DMS 273 (cell line): Measurements from ENCODE around the gene TRAF1.
"Not testable (repeated sequence)": the region's sequence is repeated elsewhere in the genome, so short reads cannot be mapped to it uniquely, and the experiment has no call there.

Experiments
- DNase-seq: peaks from one replicate; lab custom pipeline; 2025; ENCODE audit not compliant: unreplicated experiment; lab: John Stamatoyannopoulos, UW

Gene TRAF1, protein sequence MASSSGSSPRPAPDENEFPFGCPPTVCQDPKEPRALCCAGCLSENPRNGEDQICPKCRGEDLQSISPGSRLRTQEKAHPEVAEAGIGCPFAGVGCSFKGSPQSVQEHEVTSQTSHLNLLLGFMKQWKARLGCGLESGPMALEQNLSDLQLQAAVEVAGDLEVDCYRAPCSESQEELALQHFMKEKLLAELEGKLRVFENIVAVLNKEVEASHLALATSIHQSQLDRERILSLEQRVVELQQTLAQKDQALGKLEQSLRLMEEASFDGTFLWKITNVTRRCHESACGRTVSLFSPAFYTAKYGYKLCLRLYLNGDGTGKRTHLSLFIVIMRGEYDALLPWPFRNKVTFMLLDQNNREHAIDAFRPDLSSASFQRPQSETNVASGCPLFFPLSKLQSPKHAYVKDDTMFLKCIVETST

DNA sequence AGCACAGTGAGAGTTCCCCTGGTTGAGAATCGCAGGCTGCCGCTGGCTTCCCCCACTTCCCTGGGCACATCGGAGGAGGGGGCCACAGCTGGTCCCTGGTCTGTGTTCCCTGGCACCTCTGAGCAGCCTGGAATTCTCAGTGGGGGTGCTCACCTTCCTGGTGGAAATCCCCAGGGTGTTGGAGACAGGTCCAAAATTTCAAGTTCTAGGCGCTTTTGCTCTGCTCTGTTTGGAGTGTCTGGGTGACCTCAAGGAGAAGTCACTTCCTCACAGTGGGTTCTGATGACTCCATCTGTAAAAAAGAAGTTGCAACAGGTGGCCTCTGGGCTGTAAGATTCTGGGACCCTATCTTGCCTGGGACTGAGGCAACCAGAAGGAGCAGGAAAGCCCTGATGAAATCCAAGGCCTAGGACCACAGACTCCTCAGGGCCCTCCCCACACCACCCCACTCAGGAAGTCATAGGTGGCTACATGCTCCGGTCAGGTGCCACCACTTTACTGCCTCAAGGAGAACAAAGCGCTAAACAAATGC, at the start of gene TRAF1:
Gene TRAF1, minus strand, starts transcription at position 400 of the 532 bp plus-strand sequence. CDS start 721 bp downstream, outside the sequence.
- DNase-seq: no peak

DNA sequence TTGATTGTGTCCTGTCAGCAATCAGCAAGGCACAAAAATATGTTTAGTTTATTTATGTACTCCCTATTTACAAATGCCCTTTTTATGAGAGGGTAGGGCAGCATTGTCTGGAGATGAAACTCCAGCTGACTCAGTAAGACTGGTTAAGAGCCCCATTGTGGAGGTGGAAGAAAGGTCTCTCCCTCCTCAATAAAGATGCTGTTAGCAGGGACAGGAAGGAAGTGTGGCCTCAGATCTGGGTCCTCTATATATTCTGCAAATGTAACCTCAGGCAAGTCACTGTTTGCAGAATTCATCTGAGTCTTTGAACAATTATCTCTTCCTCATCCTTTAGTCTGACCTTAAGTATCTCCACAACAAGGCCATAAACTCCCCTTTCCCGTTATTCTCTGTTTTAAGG, 48.3 kb upstream of the TRAF1 start:
- no peak for DNase-seq

DNA sequence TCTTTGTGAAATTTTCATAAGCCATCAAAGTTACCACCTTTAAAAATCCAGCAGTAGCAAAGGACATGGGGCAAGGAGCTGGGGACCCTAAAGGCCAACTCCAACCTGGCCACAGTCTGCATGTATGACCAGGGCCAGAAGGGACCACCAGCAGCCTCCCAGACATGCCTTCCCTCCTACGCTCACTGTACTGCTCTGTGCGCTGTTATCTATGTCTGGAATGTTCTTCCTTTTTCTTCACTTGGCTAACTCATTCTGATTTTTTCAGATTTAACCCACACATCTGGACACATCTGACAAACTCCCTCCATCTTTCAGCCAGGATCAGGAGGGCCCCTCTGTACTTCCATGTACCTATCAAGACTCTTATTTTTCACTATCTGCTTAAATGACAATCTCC, 47.6 kb upstream of the TRAF1 start:
- DNase-seq: no peak

DNA sequence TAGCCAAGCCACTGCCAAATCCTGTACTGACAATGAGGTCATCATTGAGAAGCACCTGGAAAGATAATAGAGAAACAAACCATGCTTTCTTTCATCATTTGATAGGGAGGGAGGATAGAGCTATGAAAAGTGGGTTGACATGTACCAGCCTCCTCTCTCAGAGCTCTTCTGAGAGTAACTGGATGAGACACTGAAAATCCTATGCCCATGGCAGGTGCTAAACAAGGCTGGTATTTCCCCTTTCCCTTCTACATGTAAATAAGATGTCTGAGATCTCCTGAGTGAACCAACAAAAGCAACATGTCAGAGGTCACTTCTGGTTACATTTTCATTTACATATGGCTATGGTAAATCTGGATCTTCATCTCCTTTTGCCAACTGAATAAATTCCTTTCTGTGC, 45.3 kb upstream of the TRAF1 start:
- no peak for DNase-seq

DNA sequence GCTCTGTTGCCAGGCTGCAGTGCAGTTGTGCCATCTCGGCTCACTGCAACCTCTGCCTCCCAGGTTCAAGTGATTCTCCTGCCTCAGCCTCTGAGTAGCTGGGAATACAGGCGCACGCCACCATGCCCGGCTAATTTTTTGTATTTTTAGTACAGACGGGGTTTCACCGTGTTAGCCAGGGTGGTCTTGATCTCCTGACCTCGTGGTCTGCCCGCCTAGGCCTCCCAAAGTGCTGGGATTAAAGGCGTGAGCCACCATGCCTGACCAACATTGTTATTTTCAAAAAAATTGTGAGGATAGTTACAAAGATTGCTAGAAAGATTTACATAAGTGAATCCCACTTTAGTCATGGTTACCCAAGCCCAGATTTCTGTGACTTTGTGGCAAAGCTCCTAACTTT, 44.9 kb upstream of the TRAF1 start:
- not testable (repeated sequence) for DNase-seq

DNA sequence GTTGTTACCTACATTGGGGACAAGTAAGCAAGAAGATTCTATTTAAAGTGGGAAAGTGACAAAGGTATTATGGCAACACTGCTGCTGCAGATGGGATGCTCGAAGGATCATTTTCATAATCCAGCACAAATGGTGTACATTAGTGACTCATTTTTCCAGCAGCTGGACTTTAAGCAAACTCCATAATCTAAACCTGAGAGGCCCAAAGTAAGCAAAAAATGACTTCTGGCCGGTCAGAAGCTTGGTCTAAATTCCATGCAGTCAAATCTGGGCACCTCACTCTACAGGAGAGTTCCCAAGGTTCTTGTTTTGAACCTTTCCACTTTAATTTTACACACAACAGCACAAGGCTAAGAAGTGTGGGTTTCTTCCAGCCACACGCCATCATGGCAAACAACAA, 43.6 kb upstream of the TRAF1 start:
- DNase-seq: no peak

DNA sequence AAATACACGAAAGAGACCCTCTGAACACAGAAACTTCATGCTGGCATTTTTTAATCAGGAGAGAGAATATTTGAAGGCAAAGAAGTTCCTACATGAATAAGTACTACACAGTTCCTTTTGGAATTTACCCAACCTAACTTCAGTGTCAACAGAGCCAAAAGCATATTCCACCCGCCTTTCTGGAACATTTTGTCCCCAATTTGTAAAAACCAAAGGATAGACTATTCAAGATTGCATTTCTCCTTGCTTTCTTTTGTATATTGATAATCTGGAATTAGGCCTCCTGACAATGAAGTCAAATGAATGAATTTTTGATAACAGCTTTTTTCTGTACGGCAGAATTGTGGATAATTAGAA, 39.4 kb upstream of the TRAF1 start:
- no peak for DNase-seq

DNA sequence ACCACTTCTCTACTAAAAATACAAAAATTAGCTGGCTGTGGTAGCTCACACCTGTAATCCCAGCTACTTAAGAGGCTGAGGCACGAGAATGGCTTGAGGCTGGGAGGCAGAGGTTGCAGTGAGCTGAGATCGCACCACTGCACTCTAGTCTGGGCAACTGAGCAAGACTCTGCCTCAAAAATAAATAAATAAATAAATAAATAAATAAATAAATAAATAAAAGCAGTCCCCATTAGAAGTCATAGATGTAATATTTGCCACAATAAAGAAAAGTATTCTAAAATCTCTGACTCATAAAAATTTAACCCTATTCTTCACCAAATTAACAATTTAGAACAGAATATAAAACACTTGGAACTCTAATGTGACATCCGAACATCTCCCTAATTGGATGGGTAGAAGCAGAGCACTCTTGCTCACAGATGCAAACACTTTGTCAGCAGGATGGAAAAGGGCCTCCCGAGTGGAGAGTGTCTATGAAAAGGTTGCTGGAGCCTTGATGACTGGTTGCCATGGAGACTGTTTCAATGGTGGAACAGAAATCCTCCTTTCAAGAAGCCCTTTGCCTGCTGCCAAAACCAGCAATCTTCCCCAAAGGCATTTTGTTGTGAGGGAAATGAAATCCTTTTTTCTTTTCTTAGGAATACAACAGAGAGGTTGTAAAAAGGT, 38.9 kb upstream of the TRAF1 start:
- DNase-seq: peak; percentile 43

DNA sequence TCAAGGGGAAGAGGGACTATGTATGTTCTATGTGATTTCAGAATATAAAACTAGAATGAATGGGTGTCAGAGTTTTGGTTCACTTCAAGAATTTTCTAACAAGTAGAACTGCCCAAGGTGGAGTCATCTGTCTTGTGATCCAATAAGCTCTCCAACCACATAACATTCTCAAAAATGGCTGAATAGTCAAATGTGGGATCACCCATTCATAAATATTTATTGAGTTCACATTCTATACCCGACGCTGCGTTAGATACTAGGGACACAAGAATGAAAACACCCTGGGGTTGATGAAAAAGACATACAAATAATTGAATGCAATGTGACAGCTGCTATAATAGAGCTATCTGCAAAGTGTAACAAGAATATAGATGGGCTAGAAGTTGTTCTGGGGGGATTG, 35.3 kb upstream of the TRAF1 start:
- DNase-seq: no peak

DNA sequence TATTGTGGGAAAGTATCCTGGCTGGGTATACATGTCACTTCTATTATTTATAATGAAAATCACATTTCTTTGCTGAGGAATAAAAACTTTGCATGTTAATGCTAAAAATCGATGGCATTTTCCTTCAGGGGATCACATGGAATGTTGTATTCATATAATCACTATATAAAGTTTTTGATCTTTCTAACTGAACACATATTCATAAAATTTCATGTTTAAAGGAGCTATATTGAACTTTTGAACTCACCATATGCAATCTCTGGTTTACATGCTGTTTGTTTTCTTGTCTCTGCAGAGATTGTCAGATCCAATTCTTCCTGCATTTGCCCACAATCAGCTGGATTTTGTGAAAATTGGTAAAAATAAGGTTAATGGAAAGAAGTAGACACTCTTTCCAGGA, 33.4 kb upstream of the TRAF1 start:
- no peak for DNase-seq

DNA sequence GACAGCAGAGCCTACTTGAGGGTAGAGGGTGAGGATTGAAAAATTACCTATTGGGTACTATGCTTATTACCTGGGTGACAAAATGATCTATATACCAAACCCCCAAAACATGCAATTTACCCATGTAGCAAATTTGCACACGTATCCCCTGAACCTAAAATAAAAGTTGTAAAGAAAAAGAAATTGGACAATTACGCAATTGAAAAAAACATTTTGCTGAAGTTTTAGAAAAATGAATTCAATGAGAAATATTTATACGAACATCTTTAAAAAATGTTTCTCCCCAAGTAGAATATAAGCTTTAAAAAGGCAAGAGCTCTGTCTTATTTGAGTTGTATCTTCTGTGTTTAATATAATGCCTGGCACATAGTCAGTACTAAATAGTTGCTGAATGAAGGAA, 30.3 kb upstream of the TRAF1 start:
- no peak for DNase-seq

DNA sequence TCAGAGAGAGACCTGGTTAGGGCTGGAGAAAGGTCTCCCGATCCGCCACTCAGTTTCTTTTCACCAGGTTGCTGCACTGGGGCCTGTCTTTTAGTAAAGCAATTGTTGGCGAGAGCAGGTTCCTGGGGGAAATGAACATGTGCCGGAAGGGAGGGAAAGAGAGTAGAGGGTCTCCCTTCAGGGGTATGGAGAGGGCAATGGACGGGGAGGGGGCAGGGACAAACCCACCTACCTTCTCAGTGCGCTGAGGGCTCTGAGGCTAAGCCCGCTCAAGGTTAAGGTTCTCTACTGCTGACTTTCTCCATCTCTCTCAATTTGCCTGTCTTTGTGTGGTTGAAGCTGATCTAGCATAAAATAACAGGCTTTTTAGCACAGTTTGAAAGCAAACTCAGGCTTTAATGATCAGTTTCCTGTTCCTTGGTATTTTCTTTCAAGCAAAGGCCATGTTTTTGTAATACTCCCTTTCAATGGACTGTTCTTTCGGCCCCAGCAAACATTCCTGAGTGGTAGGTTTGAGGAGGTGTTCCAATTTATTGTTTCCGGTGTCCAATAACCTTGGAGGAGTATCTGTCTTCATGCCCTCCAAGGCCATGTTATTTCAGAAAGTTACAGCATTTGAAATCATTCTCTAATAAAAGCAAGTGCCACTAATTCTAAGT, 25.5 kb upstream of the TRAF1 start:
- no peak for DNase-seq

DNA sequence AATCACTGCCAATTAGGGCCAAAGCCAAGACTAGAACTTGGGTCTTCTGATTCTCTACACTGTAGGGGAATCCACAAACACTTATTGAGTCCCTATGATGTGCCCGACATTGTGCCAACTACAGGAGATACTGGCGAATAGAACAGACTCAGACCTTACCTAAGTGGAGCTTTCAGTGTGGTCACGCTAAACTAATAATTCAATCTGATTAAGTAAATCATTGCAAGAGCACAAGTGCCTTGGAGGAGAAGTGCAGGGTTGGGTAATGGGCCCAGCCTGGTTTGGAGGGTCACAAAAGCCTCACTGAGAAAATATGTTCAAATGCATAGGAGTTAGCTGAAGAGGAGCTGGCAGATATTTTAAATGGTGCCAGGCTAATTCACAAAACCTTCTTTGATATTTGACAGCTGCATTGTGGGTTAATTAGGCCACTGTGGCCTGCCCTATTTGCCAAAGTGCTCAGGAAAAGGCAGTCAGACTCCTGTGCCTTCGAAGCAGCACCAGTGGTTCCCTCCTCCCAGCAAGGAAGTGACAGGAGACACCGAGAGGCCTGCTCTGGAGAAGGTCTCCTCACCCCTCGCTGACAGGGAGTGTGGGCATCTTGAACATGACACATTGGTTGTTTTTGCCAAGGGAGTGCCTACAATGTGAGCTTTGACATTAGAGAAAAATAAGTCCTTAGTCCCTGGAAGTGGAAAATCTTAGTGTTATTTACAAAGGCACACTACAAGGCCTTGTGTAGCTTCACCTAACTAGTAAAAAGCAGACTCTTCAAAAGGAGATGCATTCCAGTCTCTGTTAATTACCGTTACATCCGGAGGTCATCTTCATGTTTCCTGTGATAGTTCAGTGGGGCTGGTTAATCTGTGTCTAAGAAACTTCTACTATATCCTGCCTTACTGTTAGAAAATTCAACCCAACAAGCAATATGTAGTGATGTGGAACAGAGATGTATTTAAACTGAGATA, 24.1 kb upstream of the TRAF1 start:
- DNase-seq: no peak

DNA sequence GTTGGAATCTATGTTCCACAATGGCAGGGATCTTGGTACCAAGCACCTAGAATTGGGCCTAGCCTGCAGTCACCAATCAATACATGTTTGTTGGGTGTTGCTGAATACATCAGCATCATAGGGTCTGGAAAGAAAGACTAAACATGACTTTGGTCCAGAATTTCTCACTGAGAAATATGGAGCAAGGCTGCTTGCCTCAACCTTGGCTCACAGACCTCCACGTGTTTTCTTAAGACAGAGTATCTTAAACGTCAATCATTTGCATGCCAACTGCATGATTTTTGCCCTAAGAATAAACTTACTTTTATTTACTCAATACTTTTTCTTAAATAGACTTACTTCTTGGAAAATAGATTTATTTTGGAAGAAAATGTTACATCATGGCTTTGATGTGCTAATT, 22.7 kb upstream of the TRAF1 start:
- DNase-seq: no peak

DNA sequence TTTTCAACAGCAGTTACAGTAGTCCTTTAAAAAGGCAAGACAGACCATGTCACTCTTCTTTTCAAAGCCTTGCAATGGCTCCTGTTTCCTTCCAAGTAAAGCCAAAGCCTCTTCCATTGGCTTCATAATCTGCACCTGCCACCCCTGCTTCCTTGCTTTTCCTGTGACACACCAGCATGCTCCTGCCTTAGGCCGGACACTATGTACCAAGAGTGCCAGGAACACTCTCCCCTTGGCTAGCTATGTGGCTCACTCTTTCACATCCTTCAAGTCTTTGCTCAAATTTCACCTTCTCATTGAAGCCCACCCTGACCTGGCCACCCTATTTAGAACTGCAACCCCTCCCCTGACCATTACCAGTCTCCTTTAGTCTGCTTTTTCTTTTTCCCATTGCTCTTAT, 22.2 kb upstream of the TRAF1 start:
- DNase-seq: no peak

DNA sequence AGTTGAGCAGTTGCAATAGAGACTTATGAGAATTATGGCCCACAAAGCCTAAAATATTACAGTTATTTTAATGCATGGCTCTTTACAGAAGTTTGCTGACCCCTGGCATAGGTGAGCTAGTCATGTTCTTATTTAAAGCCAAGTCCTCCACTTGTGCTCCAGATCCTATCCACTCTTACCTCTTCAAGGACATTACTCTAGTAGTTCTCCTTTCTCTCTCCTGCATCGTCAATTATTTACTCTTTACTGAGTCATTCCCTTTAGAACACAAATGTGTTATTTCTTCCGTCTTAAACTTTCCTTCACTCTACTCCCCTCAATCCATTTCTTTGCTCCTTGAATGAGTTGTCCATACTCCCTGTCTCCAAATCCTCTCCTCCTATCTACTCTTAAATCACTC, 20.6 kb upstream of the TRAF1 start:
- DNase-seq: no peak

DNA sequence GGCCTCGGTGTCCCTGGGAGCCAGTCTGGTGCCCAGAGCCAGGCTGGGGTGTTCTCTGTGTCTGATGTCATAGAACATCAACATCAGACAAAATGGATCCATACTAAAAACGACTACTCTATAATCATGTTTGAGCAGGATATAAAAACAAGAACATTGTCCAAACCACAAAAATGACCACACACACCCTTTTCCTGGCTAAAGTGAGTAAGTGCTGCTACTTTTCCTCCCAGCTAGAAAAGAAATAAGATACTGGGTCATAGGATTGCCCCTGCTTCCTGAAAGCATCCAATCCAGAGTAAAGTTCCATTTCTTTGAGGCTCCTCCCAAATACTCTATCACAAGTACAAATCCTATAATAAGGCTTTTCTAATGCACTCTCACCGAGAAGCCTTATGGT, 19.7 kb upstream of the TRAF1 start:
- no peak for DNase-seq

DNA sequence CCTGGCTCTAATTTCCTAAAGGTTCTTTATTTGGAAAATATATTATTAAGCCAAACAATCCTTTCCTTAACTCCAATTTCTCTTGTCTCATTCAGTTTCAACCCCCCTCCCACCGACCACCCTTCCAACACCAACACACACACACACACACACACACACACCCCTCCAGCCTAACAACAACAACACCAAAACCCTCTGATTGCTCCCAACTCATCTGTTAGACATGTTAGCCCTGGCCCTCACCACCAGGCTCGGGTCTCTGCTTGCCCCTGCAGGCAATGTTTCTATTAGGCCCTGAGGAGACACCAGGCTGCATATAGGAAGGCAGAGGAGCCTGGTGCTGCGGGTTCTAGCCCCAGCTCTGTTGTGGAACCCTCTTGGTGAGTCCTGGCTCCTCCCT, 18.4 kb upstream of the TRAF1 start:
- DNase-seq: no peak

DNA sequence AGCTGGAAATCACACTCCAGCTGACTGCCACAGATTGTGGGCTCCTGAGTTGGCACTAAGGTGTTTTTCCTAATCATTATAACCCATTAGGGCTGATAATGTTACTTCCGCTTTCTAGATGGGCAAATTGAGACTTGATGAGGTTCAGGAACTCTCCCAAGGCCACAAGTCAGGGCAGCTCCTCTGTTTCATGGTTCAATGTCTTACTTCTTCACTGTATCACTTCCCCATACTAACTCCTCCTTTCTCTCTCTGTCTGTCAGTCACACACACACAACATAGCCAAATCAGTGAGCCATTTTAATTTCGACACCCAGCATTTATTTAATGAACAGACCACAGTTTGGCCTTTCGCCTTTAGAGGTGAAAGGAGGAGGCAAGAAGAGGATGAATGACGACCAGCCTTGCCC, 17.8 kb upstream of the TRAF1 start:
- peak; percentile 26 for DNase-seq

DNA sequence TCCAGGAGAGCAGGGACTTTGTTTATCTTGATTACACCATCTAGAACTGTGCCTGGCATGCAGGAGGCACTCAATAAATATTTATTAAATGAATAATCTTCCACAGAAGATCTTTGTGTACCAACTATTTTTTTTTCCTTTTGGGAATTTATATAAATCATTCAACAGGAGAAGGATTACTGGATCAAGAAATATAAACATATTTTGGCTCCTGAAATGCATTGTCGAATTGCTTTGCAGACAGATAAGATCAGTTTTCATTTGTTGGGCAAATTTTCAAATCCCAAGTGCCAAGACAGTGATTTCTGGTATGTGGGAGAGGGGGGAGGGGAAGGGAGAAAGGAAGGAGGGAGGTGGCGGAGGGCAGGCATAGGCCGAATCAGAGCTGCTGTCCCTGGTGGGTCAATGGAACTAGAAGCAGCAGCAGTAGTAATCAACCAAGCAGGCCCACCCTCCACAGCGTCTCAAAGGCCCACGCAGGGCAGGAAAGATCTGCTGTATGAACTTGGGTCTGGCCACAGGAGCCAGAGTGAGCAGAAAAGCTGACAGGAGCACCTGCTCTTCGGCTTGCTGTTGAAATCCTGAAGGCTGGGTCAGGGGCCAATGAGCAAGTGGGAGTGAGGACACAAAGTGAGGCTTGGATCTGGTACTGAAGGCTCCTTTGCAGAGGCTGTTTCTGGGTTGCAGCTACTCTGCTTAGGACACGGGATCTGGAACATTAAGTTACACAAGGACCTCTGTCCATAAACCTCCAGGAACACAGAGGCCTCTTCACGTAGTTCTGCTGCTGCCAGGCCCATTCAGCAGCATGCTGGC, 15.8 kb upstream of the TRAF1 start:
- DNase-seq: no peak
